Gastroesophageal sphincter (tissue), 3 donors: ENCODE data around the gene VPS35.
"Not testable (repeated sequence)": the region's sequence is repeated elsewhere in the genome, so short reads cannot be mapped to it uniquely, and the experiment has no call there.

ENCODE experiments used
- CTCF ChIP-seq, 4 experiments: fragments of 200-600 bp in 2 of 4; fragments of 450-650 bp in 2 of 4; sonication (generic) in 1 of 4; IDR thresholded peaks; one replicate each; pipeline ENCODE4 v1.5.1; 2017 to 2019; ENCODE audit warnings: antibody characterized with exemption in 4 of 4, mild to moderate bottlenecking in 2 of 4, moderate library complexity in 2 of 4
- EP300 ChIP-seq: sonication (generic); formaldehyde crosslinking; IDR thresholded peaks from one replicate; pipeline ENCODE4 v1.6.1; 2017; ENCODE audit warnings: antibody characterized with exemption, mild to moderate bottlenecking
- POLR2A ChIP-seq, 2 donors: fragments of 450-650 bp; IDR thresholded peaks; one replicate each; pipeline ENCODE4 v1.6.1; 2017; ENCODE audit warnings: antibody characterized with exemption in 2 of 2, mild to moderate bottlenecking in 2 of 2, moderate library complexity in 1 of 2
- POLR2AphosphoS5 ChIP-seq: sonication (generic); formaldehyde crosslinking; IDR thresholded peaks from one replicate; pipeline ENCODE4 v1.6.1; 2017; ENCODE audit warnings: antibody characterized with exemption

- not testable (repeated sequence) for TF ChIP-seq POLR2A (IDR thresholded peaks at IDR 0.05); POLR2AphosphoS5; CTCF (IDR thresholded peaks at IDR 0.05); EP300
Measured at GRCh38 chr16:46677943-46678342, 11.0 kb downstream of the VPS35 start.
